ENCODE data around the gene NLGN4Y.

NLGN4Y gene

GRCh38 chrY:14644157-14644952, 120.0 kb downstream of the NLGN4Y start:
- DNase-seq, result peak; percentile 87

GRCh38 chrY:14679181-14679580, 154.9 kb downstream of the NLGN4Y start:
- DNase-seq, result peak; percentile 16

GRCh38 chrY:14694543-14694942, 170.2 kb downstream of the NLGN4Y start:
- DNase-seq, result peak; percentile 67

GRCh38 chrY:14708158-14708557, 183.8 kb downstream of the NLGN4Y start:
- peak; percentile 14 for DNase-seq

- DNase-seq, result no peak
Measured at GRCh38 chrY:14741596-14741995, 217.3 kb downstream of the NLGN4Y start.

- peak; percentile 23 for DNase-seq
Measured at GRCh38 chrY:14748329-14748728, 224.0 kb downstream of the NLGN4Y start.

GRCh38 chrY:14755571-14755970, 231.2 kb downstream of the NLGN4Y start:
- DNase-seq, result no peak

GRCh38 chrY:14762903-14763302, 238.6 kb downstream of the NLGN4Y start:
- no peak for DNase-seq

- DNase-seq, result no peak
Measured at GRCh38 chrY:14763600-14763999, 239.3 kb downstream of the NLGN4Y start.

- DNase-seq, result no peak
Measured at GRCh38 chrY:14778208-14778607, 253.9 kb downstream of the NLGN4Y start.

GRCh38 chrY:14793104-14793503, 268.8 kb downstream of the NLGN4Y start:
- no peak for DNase-seq

GRCh38 chrY:14793674-14794073, 269.3 kb downstream of the NLGN4Y start:
- no peak for DNase-seq

GRCh38 chrY:14798010-14798409, 273.7 kb downstream of the NLGN4Y start:
- peak; percentile 24 for DNase-seq

GRCh38 chrY:14801096-14801495, 276.8 kb downstream of the NLGN4Y start:
- no peak for DNase-seq

- peak; percentile 55 for DNase-seq
Measured at GRCh38 chrY:14802125-14802524, 277.8 kb downstream of the NLGN4Y start.

GRCh38 chrY:14804041-14804440, 279.7 kb downstream of the NLGN4Y start:
- peak; percentile 74 for DNase-seq

- DNase-seq, result no peak
Measured at GRCh38 chrY:14818452-14818851, 294.1 kb downstream of the NLGN4Y start.

GRCh38 chrY:14822201-14822600, 297.9 kb downstream of the NLGN4Y start:
- DNase-seq, result peak; percentile 92

GRCh38 chrY:14822906-14823305, 298.6 kb downstream of the NLGN4Y start:
- DNase-seq, result peak; percentile 72

GRCh38 chrY:14824583-14824982, 300.3 kb downstream of the NLGN4Y start:
- no peak for DNase-seq

GRCh38 chrY:14825728-14826127, 301.4 kb downstream of the NLGN4Y start:
- no peak for DNase-seq

GRCh38 chrY:14828531-14828930, 304.2 kb downstream of the NLGN4Y start:
- peak; percentile 86 for DNase-seq

- DNase-seq, result peak; percentile 54
Measured at GRCh38 chrY:14829366-14829885, 305.1 kb downstream of the NLGN4Y start.
